Measurements from ENCODE around the gene TTI1. TPM values are rescaled to one million over a fixed set of nuclear protein-coding genes. Genes with fewer than 3 reads are reported as not detected.

Gene TTI1
- total RNA-seq, 1 experiment from 2014 or later = 26.9 TPM

DNA sequence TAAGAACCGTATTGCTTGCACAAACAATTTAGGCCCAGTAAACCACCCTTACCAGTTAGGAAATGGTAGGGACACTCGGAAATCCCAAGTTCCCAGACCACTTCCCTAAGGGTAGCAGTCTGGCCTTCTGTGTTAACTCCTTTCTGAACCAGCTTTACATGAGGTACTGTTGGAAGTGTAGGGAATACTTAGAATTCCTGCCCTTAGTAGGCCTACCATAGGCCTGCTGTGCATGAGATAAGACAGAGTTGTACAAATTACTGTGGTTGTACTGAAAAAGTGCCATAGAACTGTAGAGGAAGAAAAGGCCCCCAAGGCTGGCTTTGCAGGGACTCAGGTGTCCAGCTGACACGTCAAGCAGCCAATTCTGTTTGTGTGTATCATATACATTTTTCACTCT, 11.4 kb upstream of the TTI1 start (continued):
- TF ChIP-seq, protein P1, sequence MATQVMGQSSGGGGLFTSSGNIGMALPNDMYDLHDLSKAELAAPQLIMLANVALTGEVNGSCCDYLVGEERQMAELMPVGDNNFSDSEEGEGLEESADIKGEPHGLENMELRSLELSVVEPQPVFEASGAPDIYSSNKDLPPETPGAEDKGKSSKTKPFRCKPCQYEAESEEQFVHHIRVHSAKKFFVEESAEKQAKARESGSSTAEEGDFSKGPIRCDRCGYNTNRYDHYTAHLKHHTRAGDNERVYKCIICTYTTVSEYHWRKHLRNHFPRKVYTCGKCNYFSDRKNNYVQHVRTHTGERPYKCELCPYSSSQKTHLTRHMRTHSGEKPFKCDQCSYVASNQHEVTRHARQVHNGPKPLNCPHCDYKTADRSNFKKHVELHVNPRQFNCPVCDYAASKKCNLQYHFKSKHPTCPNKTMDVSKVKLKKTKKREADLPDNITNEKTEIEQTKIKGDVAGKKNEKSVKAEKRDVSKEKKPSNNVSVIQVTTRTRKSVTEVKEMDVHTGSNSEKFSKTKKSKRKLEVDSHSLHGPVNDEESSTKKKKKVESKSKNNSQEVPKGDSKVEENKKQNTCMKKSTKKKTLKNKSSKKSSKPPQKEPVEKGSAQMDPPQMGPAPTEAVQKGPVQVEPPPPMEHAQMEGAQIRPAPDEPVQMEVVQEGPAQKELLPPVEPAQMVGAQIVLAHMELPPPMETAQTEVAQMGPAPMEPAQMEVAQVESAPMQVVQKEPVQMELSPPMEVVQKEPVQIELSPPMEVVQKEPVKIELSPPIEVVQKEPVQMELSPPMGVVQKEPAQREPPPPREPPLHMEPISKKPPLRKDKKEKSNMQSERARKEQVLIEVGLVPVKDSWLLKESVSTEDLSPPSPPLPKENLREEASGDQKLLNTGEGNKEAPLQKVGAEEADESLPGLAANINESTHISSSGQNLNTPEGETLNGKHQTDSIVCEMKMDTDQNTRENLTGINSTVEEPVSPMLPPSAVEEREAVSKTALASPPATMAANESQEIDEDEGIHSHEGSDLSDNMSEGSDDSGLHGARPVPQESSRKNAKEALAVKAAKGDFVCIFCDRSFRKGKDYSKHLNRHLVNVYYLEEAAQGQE (IDR thresholded peaks at IDR 0.05; ENCODE audit: low read depth) = no peak
- TF ChIP-seq, protein P2, sequence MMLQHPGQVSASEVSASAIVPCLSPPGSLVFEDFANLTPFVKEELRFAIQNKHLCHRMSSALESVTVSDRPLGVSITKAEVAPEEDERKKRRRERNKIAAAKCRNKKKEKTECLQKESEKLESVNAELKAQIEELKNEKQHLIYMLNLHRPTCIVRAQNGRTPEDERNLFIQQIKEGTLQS (IDR thresholded peaks at IDR 0.05) = no peak
- TF ChIP-seq ZFX (IDR thresholded peaks at IDR 0.05) = no peak

DNA sequence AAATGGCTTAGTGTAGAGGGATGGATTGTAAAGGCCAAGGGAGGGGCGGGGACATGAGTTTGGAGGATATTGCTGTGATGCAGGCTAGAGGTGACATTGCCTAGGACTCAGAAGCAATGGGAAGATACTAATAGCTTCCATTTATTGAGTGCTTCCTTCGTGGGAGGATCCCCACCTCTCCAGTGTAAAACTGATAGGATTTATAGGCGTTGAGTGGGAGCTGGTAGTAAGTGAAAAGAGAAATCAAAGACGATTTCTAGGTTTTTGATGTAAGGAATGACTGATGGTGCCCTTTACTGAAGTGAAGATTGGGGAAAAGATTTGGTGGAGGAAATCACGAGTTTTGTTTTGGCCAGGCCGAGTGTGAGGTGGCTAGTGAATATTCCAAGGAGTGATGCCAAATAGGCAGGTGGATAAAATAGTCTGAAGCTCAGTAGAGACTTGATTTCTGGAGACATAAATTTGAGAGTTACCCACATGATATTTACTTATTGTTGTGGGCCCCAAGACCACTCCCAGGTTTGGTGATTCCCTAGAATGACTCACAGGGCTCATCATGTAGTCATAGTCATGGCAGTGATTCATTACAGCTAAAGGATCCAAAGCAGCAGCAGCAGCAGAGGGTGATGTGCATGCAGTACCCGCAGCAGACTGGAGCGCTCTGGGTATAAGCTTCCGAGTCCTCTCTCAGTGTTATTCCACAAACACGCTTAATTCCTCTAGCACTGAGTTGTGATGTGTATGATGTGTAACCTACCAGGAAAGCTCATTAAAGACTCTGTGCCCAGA, 10.4 kb upstream of the TTI1 start:
- peak; percentile 21; the same call in 1 of the 2 replicates for TF ChIP-seq FOSL1 (IDR thresholded peaks at IDR 0.05; ENCODE audit: low read depth)
- TF ChIP-seq JUND (IDR thresholded peaks at IDR 0.05) = peak; percentile 16; the same call in 1 of the 2 replicates
- no peak for TF ChIP-seq TCF7L2 (IDR thresholded peaks at IDR 0.05; ENCODE audit: borderline replicate concordance, extremely low read depth, insufficient read depth, insufficient read length)
- peaks cover 0 to 8% of the 10 kb centered on the region in 2 experiments; a peak in 1 of 4 replicates for H3K4me1 ChIP-seq (ENCODE audit: control insufficient read depth in 1 of 2, insufficient read depth in 2 of 2, low read length in 2 of 2)
- H3K27ac ChIP-seq (ENCODE audit: low read depth, low read length) = no peak overlapping the region
- CTCF ChIA-PET = interaction anchor here (0.7 to 1.7 kb wide), 2 partner anchors 14 to 120 kb away, joined by 3 to 8 read pairs; no protein-coding TSS in a partner anchor
- H2AFZ ChIP-seq (ENCODE audit: low read depth, low read length, poor library complexity, severe bottlenecking) = no peak overlapping the region
- H3K9me2 ChIP-seq (ENCODE audit: insufficient read depth) = no peaks in the 10 kb centered on the region
- no peak overlapping the region for H3K9ac ChIP-seq (ENCODE audit: low read length)
- peaks cover 5% of the 10 kb centered on the region; the same call in 1 of the 2 replicates for H4K20me1 ChIP-seq (ENCODE audit: insufficient read depth)
- H3K79me2 ChIP-seq (ENCODE audit: insufficient read depth, low read length) = peaks cover 91% of the 10 kb centered on the region
- H3K9me3 ChIP-seq (ENCODE audit: control insufficient read depth in 1 of 2, insufficient read depth in 1 of 2, low read depth in 1 of 2, low read length in 2 of 2) = no peaks in the 10 kb centered on the region
- H3K27me3 ChIP-seq (ENCODE audit: insufficient read depth, low read length) = no peaks in the 10 kb centered on the region
- H3K4me2 ChIP-seq (ENCODE audit: low read length) = no peak overlapping the region
- peak; percentile 59; the same call in 1 of the 2 replicates for ATAC-seq
- peaks cover 16 to 32% of the 10 kb centered on the region in 2 experiments; a peak in 3 of 4 replicates for H3K36me3 ChIP-seq (ENCODE audit: control insufficient read depth in 1 of 2, insufficient read depth in 2 of 2, low read length in 2 of 2)
- H3K4me3 ChIP-seq (replicated peaks in 1 of 2; ENCODE audit: low read depth in 1 of 2, low read length in 2 of 2) = no peak overlapping the region
- intact Hi-C loops (cut with micrococcal nuclease) = no loop called here
- POLR2A ChIA-PET = no interaction called here
- no peak for DNase-seq (ENCODE audit: low read depth, low spot score)
- RAD21 ChIA-PET (ENCODE audit: low non-redundant PET in 1 of 2, low total read pairs in 2 of 2, uncharacterized antibody in 2 of 2, unreplicated experiment in 2 of 2) = no interaction called here
- BruUV-seq (replicated peaks) = no TSS peak
